MG63 (cell line): Measurements from ENCODE around the gene GLI3. TPM values are rescaled to one million over a fixed set of nuclear protein-coding genes. Genes with fewer than 3 reads are reported as not detected.

Source experiments
- DNase-seq: peaks from one replicate; pipeline ENCODE4 v3.0.0-alpha.2; 2020
- H3K27me3 ChIP-seq: fragments of 250-450 bp; sonication (Bioruptor Pico); 2 replicates; pipeline ENCODE4 v1.5.1; 2020; ENCODE audit warnings: mild to moderate bottlenecking, moderate library complexity
- H3K36me3 ChIP-seq: fragments of 250-450 bp; sonication (Bioruptor Pico); 2 replicates; pipeline ENCODE4 v1.5.1; 2020; ENCODE audit warnings: mild to moderate bottlenecking, moderate library complexity
- H3K4me3 ChIP-seq: fragments of 250-450 bp; sonication (Bioruptor Pico); 2 replicates; pipeline ENCODE4 v1.5.1; 2020; ENCODE audit warnings: mild to moderate bottlenecking, moderate library complexity
- H3K9me3 ChIP-seq: fragments of 250-450 bp; sonication (Bioruptor Pico); 2 replicates; pipeline ENCODE4 v1.5.1; 2020; ENCODE audit warnings: mild to moderate bottlenecking, moderate library complexity
- total RNA-seq: library from RNA; depleted of rRNA; stranded (reverse); fragments of >200 nt; shearing (Covaris generic); gene quantifications from 2 replicates; pipeline ENCODE4 v1.2.3, GENCODE V29; 2014; ENCODE audit warnings: low replicate concordance

The GLI3 gene
- total RNA-seq, 1 experiment from 2014 or later, result 0.59 TPM

GRCh38 chr7:42170724-42171123 lies 66.3 kb downstream of the GLI3 start:
- Histone ChIP-seq H3K27me3 (no peaks in the 10 kb centered on the region), H3K36me3 (no peaks in the 10 kb centered on the region), H3K4me3 (no peak overlapping the region), H3K9me3 (no peaks in the 10 kb centered on the region)
- no peak for DNase-seq

GRCh38 chr7:42168512-42168911 lies 68.5 kb downstream of the GLI3 start:
- H3K27me3 ChIP-seq, result no peaks in the 10 kb centered on the region
- no peaks in the 10 kb centered on the region for H3K9me3 ChIP-seq
- no peak for DNase-seq
- no peaks in the 10 kb centered on the region for H3K36me3 ChIP-seq
- H3K4me3 ChIP-seq, result no peak overlapping the region

- no peak for DNase-seq
- no peaks in the 10 kb centered on the region for H3K9me3 ChIP-seq
- no peaks in the 10 kb centered on the region for H3K36me3 ChIP-seq
- no peak overlapping the region for H3K4me3 ChIP-seq
- H3K27me3 ChIP-seq, result no peaks in the 10 kb centered on the region
Observed at GRCh38 chr7:42167631-42168236, 69.3 kb downstream of the GLI3 start.

GRCh38 chr7:42167206-42167605 lies 69.8 kb downstream of the GLI3 start:
- DNase-seq, result no peak
- H3K27me3 ChIP-seq, result no peaks in the 10 kb centered on the region
- H3K36me3 ChIP-seq, result no peaks in the 10 kb centered on the region
- no peaks in the 10 kb centered on the region for H3K9me3 ChIP-seq
- no peak overlapping the region for H3K4me3 ChIP-seq

- H3K36me3 ChIP-seq, result no peaks in the 10 kb centered on the region
- no peaks in the 10 kb centered on the region for H3K9me3 ChIP-seq
- DNase-seq, result no peak
- H3K27me3 ChIP-seq, result no peaks in the 10 kb centered on the region
- no peak overlapping the region for H3K4me3 ChIP-seq
Observed at GRCh38 chr7:42164881-42165428, 72.1 kb downstream of the GLI3 start.

GRCh38 chr7:42162560-42163325 lies 74.3 kb downstream of the GLI3 start:
- no peak for DNase-seq
- no peaks in the 10 kb centered on the region for H3K9me3 ChIP-seq
- H3K36me3 ChIP-seq, result no peaks in the 10 kb centered on the region
- H3K27me3 ChIP-seq, result no peaks in the 10 kb centered on the region
- no peak overlapping the region for H3K4me3 ChIP-seq

GRCh38 chr7:42161719-42162118 lies 75.3 kb downstream of the GLI3 start:
- Histone ChIP-seq H3K27me3 (no peaks in the 10 kb centered on the region), H3K36me3 (no peaks in the 10 kb centered on the region), H3K9me3 (no peaks in the 10 kb centered on the region), H3K4me3 (no peak overlapping the region)
- no peak for DNase-seq

- no peaks in the 10 kb centered on the region for H3K27me3 ChIP-seq
- DNase-seq, result no peak
- no peak overlapping the region for H3K4me3 ChIP-seq
- H3K36me3 ChIP-seq, result no peaks in the 10 kb centered on the region
- no peaks in the 10 kb centered on the region for H3K9me3 ChIP-seq
Observed at GRCh38 chr7:42161110-42161509, 75.9 kb downstream of the GLI3 start.

- no peak overlapping the region for H3K4me3 ChIP-seq
- DNase-seq, result no peak
- no peaks in the 10 kb centered on the region for H3K9me3 ChIP-seq
- H3K36me3 ChIP-seq, result no peaks in the 10 kb centered on the region
- H3K27me3 ChIP-seq, result no peaks in the 10 kb centered on the region
Observed at GRCh38 chr7:42159130-42159529, 77.9 kb downstream of the GLI3 start.

GRCh38 chr7:42156967-42157721 lies 79.9 kb downstream of the GLI3 start:
- no peaks in the 10 kb centered on the region for H3K27me3 ChIP-seq
- DNase-seq, result no peak
- no peaks in the 10 kb centered on the region for H3K36me3 ChIP-seq
- no peaks in the 10 kb centered on the region for H3K9me3 ChIP-seq
- H3K4me3 ChIP-seq, result no peak overlapping the region

- no peak for DNase-seq
Observed at GRCh38 chr7:42156291-42156865, 80.6 kb downstream of the GLI3 start.

GRCh38 chr7:42155584-42156290 lies 81.3 kb downstream of the GLI3 start:
- Histone ChIP-seq H3K36me3 (no peaks in the 10 kb centered on the region), H3K9me3 (no peaks in the 10 kb centered on the region), H3K27me3 (no peaks in the 10 kb centered on the region), H3K4me3 (no peak overlapping the region)
- DNase-seq, result no peak

More at GRCh38 chr7:42156291-42156865, 80.6 kb downstream of the GLI3 start:
- Histone ChIP-seq H3K9me3 (no peaks in the 10 kb centered on the region), H3K36me3 (no peaks in the 10 kb centered on the region), H3K27me3 (no peaks in the 10 kb centered on the region), H3K4me3 (no peak overlapping the region)

- H3K9me3 ChIP-seq, result no peaks in the 10 kb centered on the region
- H3K27me3 ChIP-seq, result no peaks in the 10 kb centered on the region
- H3K36me3 ChIP-seq, result no peaks in the 10 kb centered on the region
- no peak for DNase-seq
- no peak overlapping the region for H3K4me3 ChIP-seq
Observed at GRCh38 chr7:42154173-42154572, 82.8 kb downstream of the GLI3 start.

GRCh38 chr7:42152329-42153205 lies 84.4 kb downstream of the GLI3 start:
- Histone ChIP-seq H3K4me3 (no peak overlapping the region), H3K36me3 (no peaks in the 10 kb centered on the region)
- DNase-seq, result no peak

GRCh38 chr7:42151309-42151708 lies 85.7 kb downstream of the GLI3 start:
- no peaks in the 10 kb centered on the region for H3K36me3 ChIP-seq
- no peaks in the 10 kb centered on the region for H3K27me3 ChIP-seq
- no peaks in the 10 kb centered on the region for H3K9me3 ChIP-seq
- H3K4me3 ChIP-seq, result no peak overlapping the region
- peak; percentile 22 for DNase-seq

More at GRCh38 chr7:42152329-42153205, 84.4 kb downstream of the GLI3 start:
- Histone ChIP-seq H3K9me3 (no peaks in the 10 kb centered on the region), H3K27me3 (no peaks in the 10 kb centered on the region)
